GM10266 (cell line): Measurements from ENCODE around the gene ACOXL.

ENCODE experiments used
- DNase-seq: peaks from one replicate; pipeline ENCODE4 v3.0.0; 2012; ENCODE audit errors: extremely low spot score
- CTCF ChIP-seq: IDR thresholded peaks from 2 replicates; pipeline ENCODE4 v1.5.1; 2012; ENCODE audit warnings: mild to moderate bottlenecking, low read depth; ENCODE audit not compliant: control insufficient read depth, insufficient read depth; ENCODE audit errors: missing control alignments

The ACOXL gene

GRCh38 chr2:110886826-110887573 is 154.6 kb downstream of the ACOXL start:
- no peak for TF ChIP-seq CTCF
- no peak for DNase-seq

- no peak for DNase-seq
- no peak for TF ChIP-seq CTCF
These were observed 156.0 kb downstream of the ACOXL start for GRCh38 chr2:110888411-110888810.

- no peak for TF ChIP-seq CTCF
- no peak for DNase-seq
These were observed 159.3 kb downstream of the ACOXL start for GRCh38 chr2:110891626-110892025.

GRCh38 chr2:110896226-110896625 is 163.9 kb downstream of the ACOXL start:
- no peak for TF ChIP-seq CTCF
- no peak for DNase-seq

GRCh38 chr2:110897966-110898365 is 165.6 kb downstream of the ACOXL start:
- TF ChIP-seq CTCF = no peak
- no peak for DNase-seq

- TF ChIP-seq CTCF = no peak
- DNase-seq = no peak
These were observed 167.8 kb downstream of the ACOXL start for GRCh38 chr2:110900191-110900590.

GRCh38 chr2:110903548-110903947 is 171.2 kb downstream of the ACOXL start:
- no peak for DNase-seq
- TF ChIP-seq CTCF = no peak
